Measurements from ENCODE around the gene TANC1. TPM values are rescaled to one million over a fixed set of nuclear protein-coding genes. Genes with fewer than 3 reads are reported as not detected.

The TANC1 gene
- total RNA-seq, 1 experiment from 2014 or later, result 26.5 TPM

- no peak for DNase-seq (ENCODE audit: low read depth in 1 of 2, low spot score in 2 of 2)
- Histone ChIP-seq H3K27me3 (replicated peaks) (no peaks in the 10 kb centered on the region), H3K4me1 (replicated peaks) (no peaks in the 10 kb centered on the region), H3K4me3 (no peak overlapping the region), H3K9me3 (replicated peaks) (no peaks in the 10 kb centered on the region), H3K36me3 (peaks cover 63% of the 10 kb centered on the region), H3K27ac (no peak overlapping the region)
These were observed 196.0 kb downstream of the TANC1 start for GRCh38 chr2:159164457-159164911.

GRCh38 chr2:159165048-159165447, 196.6 kb downstream of the TANC1 start:
- Histone ChIP-seq H3K4me3 (no peak overlapping the region), H3K36me3 (peaks cover 65% of the 10 kb centered on the region), H3K4me1 (replicated peaks) (no peaks in the 10 kb centered on the region), H3K27ac (no peak overlapping the region), H3K27me3 (replicated peaks) (no peaks in the 10 kb centered on the region), H3K9me3 (replicated peaks) (no peaks in the 10 kb centered on the region)
- no peak for DNase-seq (ENCODE audit: low read depth in 1 of 2, low spot score in 2 of 2)

GRCh38 chr2:159168707-159169106, 200.3 kb downstream of the TANC1 start:
- peaks cover 62% of the 10 kb centered on the region for H3K36me3 ChIP-seq
- no peaks in the 10 kb centered on the region for H3K9me3 ChIP-seq (replicated peaks)
- no peaks in the 10 kb centered on the region for H3K4me1 ChIP-seq (replicated peaks)
- DNase-seq (ENCODE audit: low read depth in 1 of 2, low spot score in 2 of 2), result no peak
- no peaks in the 10 kb centered on the region for H3K27me3 ChIP-seq (replicated peaks)
- H3K27ac ChIP-seq, result no peak overlapping the region
- no peak overlapping the region for H3K4me3 ChIP-seq

GRCh38 chr2:159169187-159169586, 200.7 kb downstream of the TANC1 start:
- Histone ChIP-seq H3K4me1 (replicated peaks) (no peaks in the 10 kb centered on the region), H3K27ac (no peak overlapping the region), H3K27me3 (replicated peaks) (no peaks in the 10 kb centered on the region), H3K4me3 (no peak overlapping the region), H3K36me3 (peaks cover 62% of the 10 kb centered on the region), H3K9me3 (replicated peaks) (no peaks in the 10 kb centered on the region)
- no peak for DNase-seq (ENCODE audit: low read depth in 1 of 2, low spot score in 2 of 2)

GRCh38 chr2:159172403-159172802, 204.0 kb downstream of the TANC1 start:
- Histone ChIP-seq H3K9me3 (replicated peaks) (no peaks in the 10 kb centered on the region), H3K4me1 (replicated peaks) (no peaks in the 10 kb centered on the region), H3K27me3 (replicated peaks) (no peaks in the 10 kb centered on the region), H3K4me3 (no peak overlapping the region), H3K36me3 (peaks cover 55% of the 10 kb centered on the region), H3K27ac (no peak overlapping the region)
- no peak for DNase-seq (ENCODE audit: low read depth in 1 of 2, low spot score in 2 of 2)

- H3K27me3 ChIP-seq (replicated peaks), result no peaks in the 10 kb centered on the region
- H3K4me1 ChIP-seq (replicated peaks), result no peaks in the 10 kb centered on the region
- no peaks in the 10 kb centered on the region for H3K9me3 ChIP-seq (replicated peaks)
- no peak overlapping the region for H3K4me3 ChIP-seq
- DNase-seq (ENCODE audit: low read depth in 1 of 2, low spot score in 2 of 2), result no peak
- H3K27ac ChIP-seq, result no peak overlapping the region
- H3K36me3 ChIP-seq, result peaks cover 59% of the 10 kb centered on the region
These were observed 206.3 kb downstream of the TANC1 start for GRCh38 chr2:159174759-159175158.

GRCh38 chr2:159175182-159175581, 206.7 kb downstream of the TANC1 start:
- H3K9me3 ChIP-seq (replicated peaks), result no peaks in the 10 kb centered on the region
- no peak overlapping the region for H3K27ac ChIP-seq
- H3K36me3 ChIP-seq, result peaks cover 63% of the 10 kb centered on the region
- no peaks in the 10 kb centered on the region for H3K4me1 ChIP-seq (replicated peaks)
- no peaks in the 10 kb centered on the region for H3K27me3 ChIP-seq (replicated peaks)
- no peak for DNase-seq (ENCODE audit: low read depth in 1 of 2, low spot score in 2 of 2)
- H3K4me3 ChIP-seq, result no peak overlapping the region

- Histone ChIP-seq H3K9me3 (replicated peaks) (no peaks in the 10 kb centered on the region), H3K4me3 (no peak overlapping the region), H3K27ac (no peak overlapping the region), H3K4me1 (replicated peaks) (no peaks in the 10 kb centered on the region), H3K27me3 (replicated peaks) (no peaks in the 10 kb centered on the region), H3K36me3 (peaks cover 64% of the 10 kb centered on the region)
- DNase-seq (ENCODE audit: low read depth in 1 of 2, low spot score in 2 of 2), result no peak
These were observed 207.5 kb downstream of the TANC1 start for GRCh38 chr2:159175927-159176326.

GRCh38 chr2:159176555-159176954, 208.1 kb downstream of the TANC1 start:
- H3K4me3 ChIP-seq, result no peak overlapping the region

GRCh38 chr2:159177357-159177756, 208.9 kb downstream of the TANC1 start:
- Histone ChIP-seq H3K9me3 (replicated peaks) (no peaks in the 10 kb centered on the region), H3K36me3 (peaks cover 57% of the 10 kb centered on the region), H3K27me3 (replicated peaks) (no peaks in the 10 kb centered on the region), H3K4me3 (no peak overlapping the region), H3K4me1 (replicated peaks) (no peaks in the 10 kb centered on the region), H3K27ac (no peak overlapping the region)
- no peak for DNase-seq (ENCODE audit: low read depth in 1 of 2, low spot score in 2 of 2)

More at GRCh38 chr2:159176555-159176954, 208.1 kb downstream of the TANC1 start:
- H3K36me3 ChIP-seq, result peaks cover 58% of the 10 kb centered on the region
- no peaks in the 10 kb centered on the region for H3K4me1 ChIP-seq (replicated peaks)
- H3K27ac ChIP-seq, result no peak overlapping the region
- no peaks in the 10 kb centered on the region for H3K9me3 ChIP-seq (replicated peaks)
- no peak for DNase-seq (ENCODE audit: low read depth in 1 of 2, low spot score in 2 of 2)
- H3K27me3 ChIP-seq (replicated peaks), result no peaks in the 10 kb centered on the region

- no peak for DNase-seq (ENCODE audit: low read depth in 1 of 2, low spot score in 2 of 2)
- Histone ChIP-seq H3K27me3 (replicated peaks) (no peaks in the 10 kb centered on the region), H3K4me1 (replicated peaks) (no peaks in the 10 kb centered on the region), H3K27ac (no peak overlapping the region), H3K4me3 (no peak overlapping the region), H3K9me3 (replicated peaks) (no peaks in the 10 kb centered on the region), H3K36me3 (peaks cover 58% of the 10 kb centered on the region)
These were observed 209.5 kb downstream of the TANC1 start for GRCh38 chr2:159177957-159178356.

- Histone ChIP-seq H3K36me3 (peaks cover 49% of the 10 kb centered on the region), H3K27me3 (replicated peaks) (no peaks in the 10 kb centered on the region), H3K4me3 (no peak overlapping the region), H3K27ac (no peak overlapping the region), H3K9me3 (replicated peaks) (no peaks in the 10 kb centered on the region), H3K4me1 (replicated peaks) (no peaks in the 10 kb centered on the region)
- no peak for DNase-seq (ENCODE audit: low read depth in 1 of 2, low spot score in 2 of 2)
These were observed 210.7 kb downstream of the TANC1 start for GRCh38 chr2:159179096-159179495.

- H3K36me3 ChIP-seq, result peaks cover 48% of the 10 kb centered on the region
- no peak overlapping the region for H3K4me3 ChIP-seq
- no peak for DNase-seq (ENCODE audit: low read depth in 1 of 2, low spot score in 2 of 2)
- no peaks in the 10 kb centered on the region for H3K9me3 ChIP-seq (replicated peaks)
- H3K4me1 ChIP-seq (replicated peaks), result peaks cover 5% of the 10 kb centered on the region
- H3K27me3 ChIP-seq (replicated peaks), result no peaks in the 10 kb centered on the region
- no peak overlapping the region for H3K27ac ChIP-seq
These were observed 211.3 kb downstream of the TANC1 start for GRCh38 chr2:159179696-159180095.

- Histone ChIP-seq H3K27ac (no peak overlapping the region), H3K4me3 (no peak overlapping the region), H3K4me1 (replicated peaks) (peaks cover 33% of the 10 kb centered on the region), H3K36me3 (peaks cover 64% of the 10 kb centered on the region), H3K27me3 (replicated peaks) (no peaks in the 10 kb centered on the region), H3K9me3 (replicated peaks) (no peaks in the 10 kb centered on the region)
- DNase-seq (ENCODE audit: low read depth in 1 of 2, low spot score in 2 of 2), result no peak
These were observed 214.9 kb downstream of the TANC1 start for GRCh38 chr2:159183346-159183745.

- H3K27me3 ChIP-seq (replicated peaks), result no peaks in the 10 kb centered on the region
- no peak overlapping the region for H3K4me3 ChIP-seq
- no peak overlapping the region for H3K27ac ChIP-seq
- DNase-seq (ENCODE audit: low read depth in 1 of 2, low spot score in 2 of 2), result peak; percentile 53 to 63
- H3K9me3 ChIP-seq (replicated peaks), result no peaks in the 10 kb centered on the region
- peaks cover 55% of the 10 kb centered on the region for H3K36me3 ChIP-seq
- H3K4me1 ChIP-seq (replicated peaks), result peaks cover 33% of the 10 kb centered on the region
These were observed 217.1 kb downstream of the TANC1 start for GRCh38 chr2:159185401-159186130.

Data from SJSA1 (cell line).